Right kidney (tissue), 1 donor: ENCODE data around the gene SDR9C7.
"Not testable (repeated sequence)": the region's sequence is repeated elsewhere in the genome, so short reads cannot be mapped to it uniquely, and the experiment has no call there.

Experiments
- DNase-seq: peaks from one replicate; pipeline ENCODE4 v3.0.0-alpha.2; 2016

The SDR9C7 gene

DNA sequence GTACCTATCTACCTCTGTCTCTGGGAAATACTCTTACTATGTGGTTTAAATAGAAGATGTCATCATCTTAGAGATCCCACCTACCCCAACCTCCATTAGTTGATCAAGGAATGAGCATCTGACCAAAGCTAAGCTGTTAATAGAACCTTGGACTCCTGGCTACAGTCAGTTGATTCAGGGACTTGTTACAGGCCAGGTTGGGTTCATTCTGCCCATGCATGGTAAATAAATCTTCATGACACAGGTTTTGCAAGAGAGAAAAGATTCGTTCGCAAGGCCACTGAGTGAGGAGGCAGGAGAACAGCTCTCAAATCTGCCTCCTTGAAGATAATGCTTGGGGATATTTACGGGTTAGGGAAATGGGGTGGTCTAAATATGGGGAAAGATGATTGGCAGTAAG is 19.5 kb downstream of the SDR9C7 start:
- no peak for DNase-seq

DNA sequence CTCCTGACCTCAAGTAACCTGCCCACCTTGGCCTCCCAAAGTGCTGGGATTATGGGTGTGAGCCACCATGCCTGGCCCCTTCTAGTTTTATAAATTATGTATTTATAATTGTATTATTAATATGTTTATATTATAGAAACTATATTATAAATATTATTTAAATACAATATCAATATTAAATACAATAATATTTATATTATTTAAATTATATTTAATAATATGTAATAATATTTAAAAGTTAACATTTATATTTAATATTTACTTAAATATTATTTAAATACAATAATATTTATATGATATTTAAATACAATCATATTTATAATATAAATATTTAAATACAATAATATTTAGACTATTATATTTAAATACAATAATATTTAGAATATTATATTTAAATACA is 20.0 kb downstream of the SDR9C7 start:
- no peak for DNase-seq

- not testable (repeated sequence) for DNase-seq
Observed at GRCh38 chr12:56909403-56909802, 24.8 kb downstream of the SDR9C7 start.

GRCh38 chr12:56908136-56908535 is 26.1 kb downstream of the SDR9C7 start:
- DNase-seq, result no peak

DNA sequence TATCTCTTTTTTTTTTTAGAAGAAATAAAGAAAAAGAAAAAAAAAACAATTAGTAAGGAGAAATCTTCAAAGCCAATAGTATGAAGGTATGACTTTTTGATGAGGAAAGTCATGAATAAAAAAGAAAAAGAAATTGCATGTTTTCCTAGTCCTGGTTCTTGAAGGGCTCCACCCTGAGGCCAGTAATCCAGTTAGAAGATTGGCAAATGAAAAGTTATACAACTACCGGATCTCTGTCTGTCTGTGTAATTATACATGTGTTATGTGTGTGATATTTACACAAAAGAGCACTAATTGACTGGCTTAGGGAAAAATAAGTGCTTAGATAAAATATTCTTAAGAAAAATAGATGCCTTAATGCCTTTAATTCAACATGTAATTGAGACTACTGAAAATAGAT is 28.4 kb downstream of the SDR9C7 start:
- DNase-seq, result no peak

- no peak for DNase-seq
Observed at GRCh38 chr12:56903374-56903773, 30.8 kb downstream of the SDR9C7 start.

DNA sequence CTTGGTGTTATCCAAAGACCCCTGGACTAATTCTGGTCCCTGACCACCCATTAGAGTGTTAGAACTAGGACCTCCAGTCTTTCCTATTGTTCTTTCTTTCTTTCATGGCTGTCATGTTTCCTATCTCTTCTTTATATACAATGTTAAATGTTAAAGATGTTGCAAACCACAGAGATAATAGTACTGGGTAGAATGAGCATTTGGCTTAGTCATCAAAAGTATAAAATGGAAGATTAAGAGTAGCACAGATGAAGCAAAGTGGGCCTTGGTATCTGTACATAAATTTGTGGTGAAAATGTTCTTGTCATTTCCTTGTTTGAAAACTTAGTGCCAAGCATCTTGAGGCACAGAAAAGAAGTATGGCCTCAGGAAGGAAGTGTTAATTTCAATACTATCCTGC is 32.9 kb downstream of the SDR9C7 start:
- not testable (repeated sequence) for DNase-seq

DNA sequence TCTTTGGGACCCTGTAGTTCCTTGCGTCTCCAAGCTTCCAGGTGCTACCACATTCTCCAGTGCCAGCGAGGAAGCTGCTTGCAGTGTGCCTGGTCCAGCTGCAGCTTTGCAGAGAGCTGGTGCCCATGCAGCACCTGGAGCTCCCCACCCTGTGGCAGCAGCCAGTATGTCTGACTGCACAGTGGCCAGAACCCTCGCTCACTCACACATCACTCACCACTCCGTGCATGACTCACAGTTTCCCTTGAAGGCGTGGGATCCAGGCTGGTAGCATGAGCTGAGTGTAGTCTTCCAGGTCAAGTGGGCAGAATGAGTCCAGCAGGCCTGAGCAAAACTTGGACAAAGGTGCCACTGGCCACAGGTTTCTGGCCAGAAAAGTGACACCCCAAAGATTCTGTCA is 33.6 kb downstream of the SDR9C7 start:
- no peak for DNase-seq

- DNase-seq, result no peak
Observed at GRCh38 chr12:56898938-56899337, 35.3 kb downstream of the SDR9C7 start.

GRCh38 chr12:56897844-56898361 is 36.3 kb downstream of the SDR9C7 start:
- DNase-seq, result no peak

- DNase-seq, result no peak
Observed at GRCh38 chr12:56896082-56896481, 38.1 kb downstream of the SDR9C7 start.

- no peak for DNase-seq
Observed at GRCh38 chr12:56894698-56895368, 39.4 kb downstream of the SDR9C7 start.

- not testable (repeated sequence) for DNase-seq
Observed at GRCh38 chr12:56891885-56892284, 42.3 kb downstream of the SDR9C7 start.

DNA sequence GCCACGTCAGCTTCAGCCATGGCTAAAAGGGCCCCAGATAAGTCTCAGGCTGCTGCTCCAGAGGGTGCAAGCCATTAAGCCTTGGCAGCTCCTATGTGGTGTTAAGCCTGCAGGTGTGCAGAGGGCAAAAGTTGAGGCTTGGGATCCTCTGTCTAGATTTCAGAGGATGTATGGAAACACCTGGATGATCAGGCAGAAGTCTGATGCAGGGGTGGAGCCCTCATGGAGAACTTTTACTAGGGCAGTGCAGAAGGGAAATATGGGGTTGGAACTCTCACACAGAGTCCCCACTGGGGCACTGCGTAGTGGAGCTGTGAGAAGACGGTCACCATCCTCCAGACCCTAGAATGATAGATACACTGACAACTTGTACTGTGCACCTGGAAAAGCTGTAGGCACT is 47.9 kb downstream of the SDR9C7 start:
- DNase-seq, result no peak

- no peak for DNase-seq
Observed at GRCh38 chr12:56885316-56885715, 48.9 kb downstream of the SDR9C7 start.

- no peak for DNase-seq
Observed at GRCh38 chr12:56884421-56884820, 49.8 kb downstream of the SDR9C7 start.

DNA sequence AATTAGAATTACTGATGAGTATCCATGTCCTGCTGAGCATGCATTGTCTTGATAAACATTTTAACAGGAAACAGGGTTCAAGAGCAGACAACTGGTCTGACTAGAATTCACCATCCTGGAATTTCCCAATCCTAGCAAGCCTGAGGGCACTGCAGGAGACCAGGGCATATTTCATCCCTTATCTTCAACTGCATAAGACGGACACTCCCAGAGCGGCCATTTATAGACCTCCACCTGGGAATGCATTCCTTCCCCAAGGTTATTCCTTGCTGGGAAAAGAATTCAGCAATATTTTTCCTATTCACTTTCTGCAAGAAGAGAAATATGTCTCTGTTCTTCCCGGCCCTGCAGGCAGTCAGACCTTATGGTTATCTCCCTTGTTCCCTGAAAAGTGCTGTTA is 51.8 kb downstream of the SDR9C7 start:
- not testable (repeated sequence) for DNase-seq

DNA sequence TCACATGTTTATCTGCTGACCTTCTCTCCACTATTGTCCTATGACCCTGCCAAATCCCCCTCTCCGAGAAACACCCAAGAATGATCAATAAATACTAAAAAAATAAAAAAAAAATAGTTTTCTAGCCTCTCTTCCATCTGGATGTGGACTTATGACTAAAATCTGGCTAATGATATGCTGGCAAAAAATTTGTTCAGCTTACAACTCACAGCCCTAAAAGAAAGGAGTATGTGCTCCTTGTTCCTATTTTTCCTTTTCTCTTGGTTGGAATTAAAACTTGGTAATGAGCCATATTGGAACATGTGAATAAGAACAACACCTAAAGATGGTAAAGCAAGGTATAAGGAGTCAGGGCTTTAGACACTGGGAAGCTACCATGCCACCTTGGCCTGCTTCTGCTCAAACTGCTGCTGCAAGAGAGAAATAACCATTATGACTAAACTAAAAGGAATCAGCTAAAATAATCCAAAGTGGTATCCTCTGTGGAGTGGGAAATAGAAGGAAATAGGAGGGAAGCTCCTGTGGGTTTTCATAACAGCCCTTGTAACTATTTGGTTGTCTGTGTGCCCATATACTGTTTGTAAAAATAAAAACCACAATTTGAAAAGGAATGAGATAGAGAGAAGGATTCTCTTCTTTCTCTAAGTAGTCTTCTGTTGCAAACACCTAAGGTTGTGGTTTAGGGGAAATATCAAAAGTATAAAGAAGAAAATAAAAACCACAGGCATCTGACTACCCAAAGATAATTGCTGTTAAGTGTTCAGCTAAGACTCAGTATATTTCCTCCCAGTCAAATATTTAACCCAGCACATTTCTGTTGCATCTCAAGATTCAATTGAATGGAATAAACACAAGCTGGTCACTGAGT is 53.8 kb downstream of the SDR9C7 start:
- no peak for DNase-seq

- DNase-seq, result not testable (repeated sequence)
Observed at GRCh38 chr12:56879240-56880124, 54.7 kb downstream of the SDR9C7 start.

DNA sequence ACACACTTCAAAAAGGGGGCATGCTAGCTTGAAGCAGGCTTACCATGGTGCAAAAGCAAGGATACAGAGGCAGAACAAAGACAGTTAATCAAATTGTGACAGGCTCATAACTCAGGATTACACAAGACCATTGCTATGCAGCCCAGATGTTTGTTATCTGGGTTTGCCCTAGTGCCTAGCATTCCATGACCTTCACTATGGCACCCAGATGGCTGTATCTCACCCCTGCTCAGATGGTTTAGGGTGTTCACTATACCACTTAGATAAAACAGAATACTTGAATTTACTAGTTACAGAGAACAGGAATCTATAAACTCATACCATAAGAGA is 56.2 kb downstream of the SDR9C7 start:
- DNase-seq, result no peak

- no peak for DNase-seq
Observed at GRCh38 chr12:56877195-56878009, 56.8 kb downstream of the SDR9C7 start.

DNA sequence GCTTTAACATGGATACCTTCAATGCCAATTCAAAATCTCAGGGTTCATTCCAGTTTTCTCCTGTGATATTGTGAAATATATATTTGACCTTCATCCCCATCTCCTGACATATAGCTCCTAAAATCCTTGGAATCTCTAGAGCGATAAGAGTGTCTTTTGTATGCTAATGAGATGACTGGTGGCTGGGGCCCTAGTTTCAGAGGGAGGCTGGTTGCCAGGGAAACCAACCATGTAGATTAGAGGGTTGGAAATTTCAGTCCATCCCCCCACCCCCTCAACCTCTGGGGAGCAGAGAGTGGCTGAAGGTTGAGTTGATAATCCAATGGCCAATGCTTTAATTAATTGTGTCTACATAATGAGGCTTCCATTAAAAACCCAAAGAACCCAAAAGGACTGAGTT is 59.4 kb downstream of the SDR9C7 start:
- DNase-seq, result no peak
